HL-60 (cell line): ENCODE measurements around the gene TMEM237.

ENCODE experiments used
- DNase-seq, 2 experiments: peaks; one replicate each; pipeline ENCODE4 v3.0.0-alpha.2; 2010 to 2020; ENCODE audit warnings: low read depth in 1 of 2, low spot score in 1 of 2
- H3K27ac ChIP-seq: fragments of 250-450 bp; sonication (Bioruptor Pico); replicated peaks from 2 replicates; pipeline ENCODE4 v1.5.1; 2020; ENCODE audit warnings: mild to moderate bottlenecking, moderate library complexity
- H3K27me3 ChIP-seq: fragments of 250-450 bp; sonication (Bioruptor Pico); 2 replicates; pipeline ENCODE4 v1.5.1; 2021; ENCODE audit warnings: mild to moderate bottlenecking, moderate library complexity; ENCODE audit not compliant: insufficient read depth, poor library complexity, severe bottlenecking
- H3K4me3 ChIP-seq: replicated peaks from 2 replicates; pipeline ENCODE4 v1.5.1; 2011; ENCODE audit warnings: mild to moderate bottlenecking, control low read depth, low read length; ENCODE audit not compliant: insufficient read depth
- CTCF ChIP-seq: IDR thresholded peaks from one replicate; pipeline ENCODE4 v1.5.1; 2011; ENCODE audit warnings: low read length, control low read depth, inconsistent platforms; ENCODE audit not compliant: insufficient read depth
- GABPA ChIP-seq: IDR thresholded peaks from 2 replicates; pipeline ENCODE4 v1.6.1; 2012; ENCODE audit warnings: low read depth
- POLR2AphosphoS5 ChIP-seq: IDR thresholded peaks from 2 replicates; pipeline ENCODE4 v1.6.1; 2012; ENCODE audit warnings: low read depth
- REST ChIP-seq: IDR thresholded peaks from 2 replicates; pipeline ENCODE4 v1.6.1; 2012; ENCODE audit warnings: low read depth; ENCODE audit not compliant: insufficient replicate concordance
- SPI1 ChIP-seq: IDR thresholded peaks from 2 replicates; pipeline ENCODE4 v1.6.1; 2012; ENCODE audit warnings: low read depth, mild to moderate bottlenecking, borderline replicate concordance
- long read RNA-seq: library from polyadenylated mRNA; unstranded; transcript quantifications from one replicate; pipeline ENCODE4 v2.0.0, GENCODE V29; 2020

Gene TMEM237
- long read RNA-seq, transcript TMEM237-213 (12 exons, 1,824 nt): major isoform, 59 of 69 reads
- long read RNA-seq, partial matches to known transcripts: 1 of 69 reads
- long read RNA-seq, other reads (novel, unspliced or antisense): 9 of 69 reads

- H3K27ac ChIP-seq: peak within 1 kb of the TSS; percentile 80
- DNase-seq: no peak
- no peaks in the 10 kb centered on the region for H3K27me3 ChIP-seq
- H3K4me3 ChIP-seq: peak within 1 kb of the TSS; percentile 84
- TF ChIP-seq CTCF (no peak), POLR2AphosphoS5 (no peak), REST (no peak), SPI1 (no peak), GABPA (no peak)
These were observed at the start of gene TMEM237 for GRCh38 chr2:201643216-201643890. Gene TMEM237, minus strand, starts transcription at chr2:201643503. Its CDS starts 103 bp downstream, at chr2:201643400.

- Histone ChIP-seq H3K27me3 (no peaks in the 10 kb centered on the region), H3K27ac (no peak overlapping the region), H3K4me3 (no peak overlapping the region)
- TF ChIP-seq POLR2AphosphoS5: no peak
- no peak for TF ChIP-seq SPI1
- TF ChIP-seq GABPA: no peak
- no peak for TF ChIP-seq CTCF
- TF ChIP-seq REST: no peak
- DNase-seq: no peak
These were observed 41.9 kb upstream of the TMEM237 start for GRCh38 chr2:201685156-201685555.

GRCh38 chr2:201680743-201681142 is 37.4 kb upstream of the TMEM237 start:
- H3K27me3 ChIP-seq: no peaks in the 10 kb centered on the region
- no peak overlapping the region for H3K27ac ChIP-seq
- TF ChIP-seq POLR2AphosphoS5 (no peak), CTCF (peak; percentile 26)
- DNase-seq: no peak
- no peak overlapping the region for H3K4me3 ChIP-seq

GRCh38 chr2:201678401-201678800 is 35.1 kb upstream of the TMEM237 start:
- TF ChIP-seq REST (no peak), POLR2AphosphoS5 (no peak), SPI1 (no peak)
- Histone ChIP-seq H3K4me3 (no peak overlapping the region), H3K27me3 (no peaks in the 10 kb centered on the region), H3K27ac (no peak overlapping the region)
- no peak for DNase-seq
